Testis (tissue), 3 donors: Measurements from ENCODE around the gene SMYD3. TPM values are rescaled to one million over a fixed set of nuclear protein-coding genes. Genes with fewer than 3 reads are reported as not detected.

Experiments used
- DNase-seq: peaks from one replicate; pipeline ENCODE4 v3.0.0-alpha.2; 2019
- H3K27ac ChIP-seq, 2 donors: fragments of 200-600 bp; sonication (generic); one replicate each; pipeline ENCODE4 v1.5.1; 2019
- H3K27me3 ChIP-seq: fragments of 200-600 bp; sonication (generic); one replicate; pipeline ENCODE4 v1.5.1; 2019
- H3K36me3 ChIP-seq: fragments of 200-600 bp; sonication (generic); one replicate; pipeline ENCODE4 v1.5.1; 2017; ENCODE audit warnings: low read depth; ENCODE audit errors: missing control alignments
- H3K4me1 ChIP-seq: fragments of 200-600 bp; sonication (generic); one replicate; pipeline ENCODE4 v1.5.1; 2019
- H3K4me3 ChIP-seq, 2 donors: fragments of 200-600 bp; sonication (generic); one replicate each; pipeline ENCODE4 v1.5.1; 2017 to 2019
- H3K9me3 ChIP-seq: fragments of 200-600 bp; sonication (generic); one replicate; pipeline ENCODE4 v1.5.1; 2017
- POLR2A ChIP-seq: fragments of 450-650 bp; IDR thresholded peaks from one replicate; pipeline ENCODE4 v1.6.1; 2017; ENCODE audit warnings: antibody characterized with exemption, mild to moderate bottlenecking, moderate library complexity
- WGBS, 2 donors: methylation state at CpG; one replicate each; pipeline ENCODE4 v1.1.5; 2018; 5-methylcytosine and 5-hydroxymethylcytosine counted together
- intact Hi-C: fragments of 100-400 bp; cut with DNase I; formaldehyde crosslinking; loops from one replicate; pipeline ENCODE4 v1.15.1; 2023; ENCODE audit warnings: low total_unique reads
- polyA plus RNA-seq: library from polyadenylated mRNA; stranded (reverse); fragments of 350-450 nt; fragmentation: Illumina TruSeq; extraction: RNeasy Lipid Tissue Mini Kit (QIAGEN cat#74804); gene quantifications from one replicate; pipeline ENCODE4 v1.2.3, GENCODE V29; 2014; ENCODE audit warnings: low read depth, low replicate concordance; ENCODE audit not compliant: insufficient read depth
- total RNA-seq, 2 donors: library from RNA; depleted of rRNA; stranded (reverse); fragments of >200 nt; gene quantifications; one replicate each; pipeline ENCODE4 v1.2.3, GENCODE V29; 2016
- TF ChIP-seq, protein P1 (sequence below), 3 experiments: fragments of 450-650 bp in 2 of 3; fragments of 200-600 bp in 1 of 3; sonication (generic) in 1 of 3; IDR thresholded peaks; one replicate each; pipeline ENCODE4 v1.5.1; 2016 to 2019; ENCODE audit warnings: antibody characterized with exemption in 3 of 3, mild to moderate bottlenecking in 2 of 3, moderate library complexity in 1 of 3

SMYD3 gene
- total and polyA plus RNA-seq, 3 donors from 2014 or later: 23.0 to 38.8 (median 38.7) TPM

DNA sequence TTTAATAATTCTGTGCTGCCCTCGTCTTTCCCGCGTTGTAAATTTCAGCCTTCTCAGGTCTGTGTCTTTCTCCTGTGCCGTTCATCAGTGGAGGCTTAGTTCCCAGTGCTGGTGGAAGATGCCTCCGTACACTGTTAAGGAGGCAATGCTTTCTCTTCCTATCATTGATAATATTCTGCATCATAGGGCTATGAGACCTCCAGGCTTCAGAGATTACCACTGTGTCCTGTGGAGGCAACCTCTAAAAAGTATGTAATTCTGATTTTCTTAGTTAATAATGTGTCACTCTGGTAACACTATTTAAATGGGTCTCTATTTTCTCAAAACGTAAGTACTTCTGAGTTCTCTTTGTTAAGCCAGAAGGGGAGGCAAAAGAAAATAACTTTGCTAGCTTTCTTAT, 538.3 kb downstream of the SMYD3 start:
- H3K27ac ChIP-seq: no peak overlapping the region
- TF ChIP-seq POLR2A: no peak
- TF ChIP-seq, protein P1, sequence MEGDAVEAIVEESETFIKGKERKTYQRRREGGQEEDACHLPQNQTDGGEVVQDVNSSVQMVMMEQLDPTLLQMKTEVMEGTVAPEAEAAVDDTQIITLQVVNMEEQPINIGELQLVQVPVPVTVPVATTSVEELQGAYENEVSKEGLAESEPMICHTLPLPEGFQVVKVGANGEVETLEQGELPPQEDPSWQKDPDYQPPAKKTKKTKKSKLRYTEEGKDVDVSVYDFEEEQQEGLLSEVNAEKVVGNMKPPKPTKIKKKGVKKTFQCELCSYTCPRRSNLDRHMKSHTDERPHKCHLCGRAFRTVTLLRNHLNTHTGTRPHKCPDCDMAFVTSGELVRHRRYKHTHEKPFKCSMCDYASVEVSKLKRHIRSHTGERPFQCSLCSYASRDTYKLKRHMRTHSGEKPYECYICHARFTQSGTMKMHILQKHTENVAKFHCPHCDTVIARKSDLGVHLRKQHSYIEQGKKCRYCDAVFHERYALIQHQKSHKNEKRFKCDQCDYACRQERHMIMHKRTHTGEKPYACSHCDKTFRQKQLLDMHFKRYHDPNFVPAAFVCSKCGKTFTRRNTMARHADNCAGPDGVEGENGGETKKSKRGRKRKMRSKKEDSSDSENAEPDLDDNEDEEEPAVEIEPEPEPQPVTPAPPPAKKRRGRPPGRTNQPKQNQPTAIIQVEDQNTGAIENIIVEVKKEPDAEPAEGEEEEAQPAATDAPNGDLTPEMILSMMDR (IDR thresholded peaks at IDR 0.05): no peak
- intact Hi-C loops: no loop called here

DNA sequence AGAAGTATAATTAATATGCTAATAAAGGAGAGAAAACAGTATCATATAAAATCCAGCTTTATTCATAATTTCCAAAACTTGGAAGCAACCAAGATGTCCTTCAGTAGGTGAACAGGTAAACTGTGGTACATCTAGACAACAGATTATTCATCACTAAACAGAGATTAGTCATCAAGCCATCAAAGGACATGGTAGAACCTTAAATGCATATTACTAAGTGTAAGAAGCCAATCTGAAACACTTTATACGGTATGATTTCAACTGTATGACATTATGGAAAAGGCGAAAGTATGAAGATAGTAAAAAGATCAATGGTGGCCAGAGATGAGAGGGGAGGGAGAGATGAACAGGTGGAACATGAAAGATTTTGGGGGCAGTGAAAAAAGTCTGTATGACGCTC, 541.7 kb downstream of the SMYD3 start:
- H3K36me3 ChIP-seq: no peaks in the 10 kb centered on the region
- no peaks in the 10 kb centered on the region for H3K27me3 ChIP-seq
- no peak overlapping the region for H3K27ac ChIP-seq
- DNase-seq: no peak
- H3K4me1 ChIP-seq: no peaks in the 10 kb centered on the region
- H3K9me3 ChIP-seq: no peaks in the 10 kb centered on the region
- intact Hi-C loops: no loop called here
- TF ChIP-seq, protein P1 (IDR thresholded peaks at IDR 0.05): no peak
- TF ChIP-seq POLR2A: no peak
- H3K4me3 ChIP-seq: no peak overlapping the region
- 94 to 95% methylated on average over 3 of the region's 3 CpGs for WGBS, 2 donors

More for the DNA sequence above, 538.3 kb downstream of the SMYD3 start:
- no peak for DNase-seq
- Histone ChIP-seq H3K27me3 (no peaks in the 10 kb centered on the region), H3K36me3 (no peaks in the 10 kb centered on the region), H3K4me1 (no peaks in the 10 kb centered on the region), H3K4me3 (no peak overlapping the region), H3K9me3 (no peaks in the 10 kb centered on the region)
- WGBS, 2 donors: 88 to 89% methylated on average over 6 of the region's 6 CpGs

DNA sequence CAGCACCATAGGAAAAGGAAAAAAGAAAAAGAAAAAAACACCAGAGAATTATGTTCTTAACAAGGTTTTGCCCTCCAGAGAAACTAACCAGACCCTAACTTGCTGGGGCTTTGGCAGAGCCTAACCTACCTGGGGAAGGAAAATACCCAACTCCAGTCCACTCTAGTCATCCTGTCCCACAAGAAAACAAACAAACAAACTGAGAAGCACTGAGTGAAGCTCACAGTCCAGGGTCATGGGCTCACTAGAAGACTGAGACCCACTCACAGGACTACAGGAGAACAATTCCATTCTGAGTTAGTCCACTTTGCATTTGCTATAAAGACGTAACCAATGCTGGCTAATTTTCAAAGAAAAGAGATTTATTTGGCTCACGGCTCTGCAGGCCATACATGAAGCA, 543.4 kb downstream of the SMYD3 start:
- no peak for DNase-seq
- 89 to 98% methylated on average over 2 of the region's 2 CpGs for WGBS, 2 donors
- Histone ChIP-seq H3K4me1 (no peaks in the 10 kb centered on the region), H3K4me3 (no peak overlapping the region), H3K36me3 (no peaks in the 10 kb centered on the region), H3K27ac (no peak overlapping the region), H3K27me3 (no peaks in the 10 kb centered on the region), H3K9me3 (no peaks in the 10 kb centered on the region)
- intact Hi-C loops: no loop called here
- TF ChIP-seq, protein P1 (IDR thresholded peaks at IDR 0.05): no peak
- no peak for TF ChIP-seq POLR2A

DNA sequence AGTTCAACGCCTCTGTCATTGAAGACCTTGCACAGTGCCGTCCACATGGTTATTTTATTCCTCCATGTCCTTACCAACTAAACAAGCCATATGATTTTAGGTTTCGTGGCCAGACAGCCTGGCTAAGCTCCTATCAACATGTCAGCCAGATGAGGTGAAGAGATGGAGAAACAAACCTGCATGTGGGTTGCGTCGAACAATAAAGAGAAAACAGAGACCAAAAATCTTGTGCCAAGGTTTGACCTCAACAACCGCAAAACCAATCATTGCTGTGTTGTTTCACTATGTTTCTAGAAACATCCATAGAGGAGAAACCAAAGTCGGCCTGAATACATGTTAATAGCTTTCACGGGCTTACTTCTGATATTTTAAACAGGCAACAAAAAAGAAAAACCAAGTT, 544.6 kb downstream of the SMYD3 start:
- H3K36me3 ChIP-seq: no peaks in the 10 kb centered on the region
- no peaks in the 10 kb centered on the region for H3K9me3 ChIP-seq
- H3K4me3 ChIP-seq: no peak overlapping the region
- no peaks in the 10 kb centered on the region for H3K27me3 ChIP-seq
- no peak for DNase-seq
- intact Hi-C loops: no loop called here
- WGBS, 2 donors: 92 to 95% methylated on average over 8 of the region's 8 CpGs
- H3K4me1 ChIP-seq: no peaks in the 10 kb centered on the region
- TF ChIP-seq, protein P1 (IDR thresholded peaks at IDR 0.05): no peak
- TF ChIP-seq POLR2A: no peak
- H3K27ac ChIP-seq: no peak overlapping the region

DNA sequence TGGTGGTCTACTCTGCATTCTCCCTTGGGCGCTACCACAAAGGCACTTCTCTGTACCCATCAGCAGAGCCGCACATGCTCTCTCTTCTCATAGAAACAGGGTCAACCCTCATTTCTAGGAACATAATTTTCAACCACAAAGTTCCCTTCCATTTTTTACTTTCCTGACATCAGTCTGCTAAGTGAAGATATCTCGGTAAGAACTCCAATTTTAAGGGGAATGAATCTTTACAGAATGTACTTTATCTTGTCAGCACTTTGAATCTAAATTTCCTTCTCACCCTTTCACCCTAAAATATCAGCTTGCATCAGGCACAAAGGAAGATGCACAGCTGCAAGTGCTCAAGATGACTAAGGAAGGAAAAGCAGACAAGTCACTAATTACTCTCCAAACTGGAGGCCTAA, 545.9 kb downstream of the SMYD3 start:
- Histone ChIP-seq H3K4me3 (no peak overlapping the region), H3K4me1 (no peaks in the 10 kb centered on the region), H3K27ac (no peak overlapping the region), H3K27me3 (no peaks in the 10 kb centered on the region), H3K36me3 (no peaks in the 10 kb centered on the region), H3K9me3 (no peaks in the 10 kb centered on the region)
- intact Hi-C loops: no loop called here
- no peak for DNase-seq
- no peak for TF ChIP-seq POLR2A
- TF ChIP-seq, protein P1 (IDR thresholded peaks at IDR 0.05): no peak
- WGBS, 2 donors: 84 to 94% methylated on average over 3 of the region's 3 CpGs
